GM18505 (cell line): ENCODE results near the gene ANKRD37.

ENCODE experiments used
- ATAC-seq: cut with Tn5 transposase; IDR thresholded peaks from one replicate; pipeline ENCODE4 v1.9.1; 2021; ENCODE audit not compliant: unreplicated experiment
- POLR2A ChIP-seq: IDR thresholded peaks from 4 replicates; pipeline ENCODE4 v1.6.1; 2011; ENCODE audit warnings: borderline replicate concordance; ENCODE audit not compliant: insufficient read depth, insufficient read length; ENCODE audit errors: extremely low read depth

ANKRD37 gene

GRCh38 chr4:185390941-185391340 lies 5.7 kb upstream of the ANKRD37 start:
- ATAC-seq = no peak
- no peak for TF ChIP-seq POLR2A

GRCh38 chr4:185392156-185392555 lies 4.5 kb upstream of the ANKRD37 start:
- TF ChIP-seq POLR2A = no peak
- no peak for ATAC-seq

GRCh38 chr4:185394568-185395237 lies 1.9 kb upstream of the ANKRD37 start:
- TF ChIP-seq POLR2A = no peak
- no peak for ATAC-seq

GRCh38 chr4:185395238-185395955 lies 1.2 kb upstream of the ANKRD37 start, which contains the start of gene LRP2BP:
TSS of gene LRP2BP (minus strand) at chr4:185395924. CDS start at chr4:185378186, 17,738 bp downstream.
- TF ChIP-seq POLR2A = no peak
- ATAC-seq = no peak

GRCh38 chr4:185395956-185396723 lies 501 bp upstream of the ANKRD37 start:
- ATAC-seq = peak; percentile 77

GRCh38 chr4:185398618-185399017 lies 2.0 kb downstream of the ANKRD37 start:
- peak; percentile 25 for TF ChIP-seq POLR2A
- no peak for ATAC-seq

More at GRCh38 chr4:185395956-185396723, 501 bp upstream of the ANKRD37 start:
- peak; percentile 70 for TF ChIP-seq POLR2A

- no peak for ATAC-seq
- TF ChIP-seq POLR2A = no peak
These were observed 2.8 kb downstream of the ANKRD37 start for GRCh38 chr4:185399466-185399865.

GRCh38 chr4:185404031-185404430 lies 7.4 kb downstream of the ANKRD37 start:
- ATAC-seq = no peak
- no peak for TF ChIP-seq POLR2A

- no peak for TF ChIP-seq POLR2A
- ATAC-seq = peak; percentile 66
These were observed 8.8 kb downstream of the ANKRD37 start for GRCh38 chr4:185405296-185405999.

- ATAC-seq = no peak
- no peak for TF ChIP-seq POLR2A
These were observed 11.8 kb downstream of the ANKRD37 start for GRCh38 chr4:185408432-185408831.

GRCh38 chr4:185411849-185412248 lies 15.2 kb downstream of the ANKRD37 start:
- no peak for TF ChIP-seq POLR2A
- no peak for ATAC-seq

- ATAC-seq = no peak
- no peak for TF ChIP-seq POLR2A
These were observed 15.8 kb downstream of the ANKRD37 start for GRCh38 chr4:185412412-185412811.

GRCh38 chr4:185416955-185417354 lies 20.3 kb downstream of the ANKRD37 start:
- TF ChIP-seq POLR2A = no peak
- ATAC-seq = no peak
